Astrocyte (in vitro differentiated cells and primary cell): Measurements from ENCODE around the gene USP47. TPM values are rescaled to one million over a fixed set of nuclear protein-coding genes. Genes with fewer than 3 reads are reported as not detected.

Source experiments
- DNase-seq: peaks from one replicate; pipeline ENCODE4 v3.0.0-alpha.2; 2010; ENCODE audit warnings: low read depth
- FAIRE-seq: peaks from 2 replicates; lab custom pipeline; 2011; peaks lifted over from hg19 to GRCh38; lab: Jason Lieb, UNC
- H2AFZ ChIP-seq: 2 replicates; pipeline ENCODE4 v1.6.0; 2012; ENCODE audit warnings: low read depth, low read length, inconsistent platforms
- H3K27ac ChIP-seq: 2 replicates; pipeline ENCODE4 v1.5.1; 2011; ENCODE audit warnings: low read depth, low read length, inconsistent platforms
- H3K27me3 ChIP-seq: 2 replicates; pipeline ENCODE4 v1.6.0; 2011; ENCODE audit warnings: low read length, inconsistent platforms; ENCODE audit not compliant: insufficient read depth
- H3K36me3 ChIP-seq: 2 replicates; pipeline ENCODE4 v1.5.1; 2011; ENCODE audit warnings: low read length, inconsistent platforms; ENCODE audit not compliant: insufficient read depth
- H3K4me1 ChIP-seq: 2 replicates; pipeline ENCODE4 v1.5.1; 2011; ENCODE audit warnings: low read length, inconsistent platforms; ENCODE audit not compliant: insufficient read depth
- H3K4me2 ChIP-seq: 2 replicates; pipeline ENCODE4 v1.6.0; 2012; ENCODE audit warnings: low read length, inconsistent platforms
- H3K4me3 ChIP-seq: 2 replicates; pipeline ENCODE4 v1.5.1; 2011; ENCODE audit warnings: low read depth, mild to moderate bottlenecking, low read length, inconsistent platforms; ENCODE audit not compliant: insufficient read depth
- H3K79me2 ChIP-seq: 2 replicates; pipeline ENCODE4 v1.6.0; 2012; ENCODE audit warnings: mild to moderate bottlenecking, low read length, inconsistent platforms; ENCODE audit not compliant: insufficient read depth
- H3K9ac ChIP-seq: 2 replicates; pipeline ENCODE4 v1.6.0; 2012; ENCODE audit warnings: mild to moderate bottlenecking, low read length, inconsistent platforms
- H3K9me3 ChIP-seq: 2 replicates; pipeline ENCODE4 v1.5.1; 2012; ENCODE audit warnings: low read depth, mild to moderate bottlenecking, low read length, inconsistent platforms; ENCODE audit not compliant: insufficient read depth
- H4K20me1 ChIP-seq: 2 replicates; pipeline ENCODE4 v1.6.0; 2012; ENCODE audit warnings: low read length, inconsistent platforms; ENCODE audit not compliant: insufficient read depth
- H3K27ac Mint-ChIP-seq: one replicate; pipeline ENCODE4 v1.8.0; 2021; ENCODE audit warnings: mild to moderate bottlenecking, mixed read lengths; ENCODE audit not compliant: unreplicated experiment
- H3K27me3 Mint-ChIP-seq: one replicate; pipeline ENCODE4 v1.8.0; 2021; ENCODE audit warnings: low read depth, mixed read lengths; ENCODE audit not compliant: unreplicated experiment
- H3K36me3 Mint-ChIP-seq: one replicate; pipeline ENCODE4 v1.8.0; 2021; ENCODE audit warnings: low read depth, mixed read lengths; ENCODE audit not compliant: unreplicated experiment
- H3K4me1 Mint-ChIP-seq: one replicate; pipeline ENCODE4 v1.8.0; 2021; ENCODE audit warnings: low read depth, mixed read lengths; ENCODE audit not compliant: unreplicated experiment
- H3K4me3 Mint-ChIP-seq: one replicate; pipeline ENCODE4 v1.8.0; 2021; ENCODE audit warnings: mild to moderate bottlenecking, moderate library complexity, mixed read lengths; ENCODE audit not compliant: unreplicated experiment
- H3K9me3 Mint-ChIP-seq: one replicate; pipeline ENCODE4 v1.8.0; 2021; ENCODE audit warnings: mild to moderate bottlenecking, mixed read lengths; ENCODE audit not compliant: unreplicated experiment
- EZH2 ChIP-seq: IDR thresholded peaks from 2 replicates; pipeline ENCODE4 v1.6.1; 2012; ENCODE audit warnings: mild to moderate bottlenecking, low read length, inconsistent platforms; ENCODE audit not compliant: insufficient read depth
- total RNA-seq: library from RNA; stranded (reverse); gene quantifications from 2 replicates; pipeline ENCODE4 v1.2.1, GENCODE V29; 2021
- TF ChIP-seq, protein P1 (sequence below): IDR thresholded peaks from 2 replicates; pipeline ENCODE4 v1.5.1; 2011; ENCODE audit warnings: low read depth, mild to moderate bottlenecking, inconsistent platforms, low read length, moderate library complexity; ENCODE audit not compliant: insufficient read depth

USP47 gene
- total RNA-seq, 1 donor from 2014 or later, result 49.5 TPM

DNA sequence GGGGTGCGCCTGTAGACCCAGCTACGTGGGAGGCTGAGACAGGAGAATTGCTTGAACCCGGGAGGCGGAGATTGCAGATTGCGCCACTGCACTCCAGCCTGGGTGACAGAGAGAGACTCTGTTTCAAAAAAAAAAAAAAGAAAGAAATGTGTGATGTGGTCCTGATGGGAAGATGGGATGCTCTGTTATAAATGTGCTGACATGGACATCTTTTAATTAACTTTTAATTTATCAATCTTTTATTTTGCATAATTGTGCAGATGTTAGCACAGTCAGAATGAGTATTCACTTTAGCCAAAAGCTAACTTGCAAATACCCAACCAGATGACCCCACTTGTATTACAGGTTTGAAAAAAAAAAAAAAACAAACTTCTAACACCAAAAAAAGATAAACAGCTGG, 23.8 kb upstream of the USP47 start:
- no peaks in the 10 kb centered on the region for H3K79me2 ChIP-seq
- H3K9ac ChIP-seq, result no peak overlapping the region
- no peaks in the 10 kb centered on the region for H3K27me3 Mint-ChIP-seq
- no peak overlapping the region for H2AFZ ChIP-seq
- no peak overlapping the region for H3K27ac Mint-ChIP-seq
- no peak overlapping the region for H3K4me3 Mint-ChIP-seq
- H4K20me1 ChIP-seq, result no peaks in the 10 kb centered on the region
- H3K27ac ChIP-seq, result no peak overlapping the region
- DNase-seq (no peak), FAIRE-seq (no peak)
- H3K4me3 ChIP-seq, result no peak overlapping the region
- H3K4me1 Mint-ChIP-seq, result peaks cover 10% of the 10 kb centered on the region
- H3K9me3 Mint-ChIP-seq, result no peaks in the 10 kb centered on the region
- H3K4me2 ChIP-seq, result no peak overlapping the region
- peaks cover 7% of the 10 kb centered on the region for H3K4me1 ChIP-seq
- H3K27me3 ChIP-seq, result no peaks in the 10 kb centered on the region
- H3K36me3 ChIP-seq, result no peaks in the 10 kb centered on the region
- H3K9me3 ChIP-seq, result no peaks in the 10 kb centered on the region
- TF ChIP-seq EZH2, result no peak
- TF ChIP-seq, protein P1, sequence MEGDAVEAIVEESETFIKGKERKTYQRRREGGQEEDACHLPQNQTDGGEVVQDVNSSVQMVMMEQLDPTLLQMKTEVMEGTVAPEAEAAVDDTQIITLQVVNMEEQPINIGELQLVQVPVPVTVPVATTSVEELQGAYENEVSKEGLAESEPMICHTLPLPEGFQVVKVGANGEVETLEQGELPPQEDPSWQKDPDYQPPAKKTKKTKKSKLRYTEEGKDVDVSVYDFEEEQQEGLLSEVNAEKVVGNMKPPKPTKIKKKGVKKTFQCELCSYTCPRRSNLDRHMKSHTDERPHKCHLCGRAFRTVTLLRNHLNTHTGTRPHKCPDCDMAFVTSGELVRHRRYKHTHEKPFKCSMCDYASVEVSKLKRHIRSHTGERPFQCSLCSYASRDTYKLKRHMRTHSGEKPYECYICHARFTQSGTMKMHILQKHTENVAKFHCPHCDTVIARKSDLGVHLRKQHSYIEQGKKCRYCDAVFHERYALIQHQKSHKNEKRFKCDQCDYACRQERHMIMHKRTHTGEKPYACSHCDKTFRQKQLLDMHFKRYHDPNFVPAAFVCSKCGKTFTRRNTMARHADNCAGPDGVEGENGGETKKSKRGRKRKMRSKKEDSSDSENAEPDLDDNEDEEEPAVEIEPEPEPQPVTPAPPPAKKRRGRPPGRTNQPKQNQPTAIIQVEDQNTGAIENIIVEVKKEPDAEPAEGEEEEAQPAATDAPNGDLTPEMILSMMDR, result no peak
- no peaks in the 10 kb centered on the region for H3K36me3 Mint-ChIP-seq

DNA sequence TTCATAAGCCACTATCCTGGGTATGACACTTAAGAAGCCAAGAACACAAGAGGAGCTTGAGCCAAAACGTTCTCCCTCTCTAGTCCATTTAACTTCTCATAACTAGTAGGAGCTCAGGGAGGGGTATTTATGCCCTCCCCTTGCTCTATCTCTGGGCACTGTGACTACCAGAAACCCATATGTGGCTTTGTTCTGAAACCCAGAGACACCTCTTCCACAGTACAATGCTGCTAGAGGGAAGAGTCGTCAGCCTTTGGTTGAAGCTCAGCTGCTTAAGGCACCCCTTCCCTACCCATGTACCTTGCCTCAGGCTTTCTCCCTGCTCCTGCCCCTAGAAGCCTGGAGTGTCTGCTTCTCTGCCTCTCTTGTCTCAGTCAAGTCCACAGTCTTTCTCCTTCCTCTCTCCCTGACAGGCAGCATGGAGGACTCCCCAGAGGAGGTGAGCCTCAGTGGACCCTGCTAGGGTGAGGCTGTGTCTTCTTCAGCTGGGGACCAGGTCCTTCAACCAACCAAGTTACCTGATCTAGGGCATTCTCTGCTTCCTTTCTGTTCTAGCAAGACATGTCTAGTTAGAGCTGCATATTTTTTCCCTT, 23.1 kb upstream of the USP47 start:
- Histone ChIP-seq H3K9me3 (no peaks in the 10 kb centered on the region), H3K79me2 (no peaks in the 10 kb centered on the region), H3K36me3 (no peaks in the 10 kb centered on the region), H3K4me3 (no peak overlapping the region), H2AFZ (no peak overlapping the region), H3K4me1 (peaks cover under 1% of the 10 kb centered on the region), H3K27me3 (no peaks in the 10 kb centered on the region), H3K9ac (no peak overlapping the region), H3K27ac (no peak overlapping the region), H3K4me2 (no peak overlapping the region), H4K20me1 (no peaks in the 10 kb centered on the region)
- DNase-seq (no peak), FAIRE-seq (no peak)
- TF ChIP-seq EZH2, result no peak
- TF ChIP-seq, protein P1, result no peak
- Mint-ChIP-seq H3K27me3 (no peaks in the 10 kb centered on the region), H3K4me1 (peaks cover 5% of the 10 kb centered on the region), H3K9me3 (no peaks in the 10 kb centered on the region), H3K36me3 (no peaks in the 10 kb centered on the region), H3K4me3 (no peak overlapping the region), H3K27ac (no peak overlapping the region)

DNA sequence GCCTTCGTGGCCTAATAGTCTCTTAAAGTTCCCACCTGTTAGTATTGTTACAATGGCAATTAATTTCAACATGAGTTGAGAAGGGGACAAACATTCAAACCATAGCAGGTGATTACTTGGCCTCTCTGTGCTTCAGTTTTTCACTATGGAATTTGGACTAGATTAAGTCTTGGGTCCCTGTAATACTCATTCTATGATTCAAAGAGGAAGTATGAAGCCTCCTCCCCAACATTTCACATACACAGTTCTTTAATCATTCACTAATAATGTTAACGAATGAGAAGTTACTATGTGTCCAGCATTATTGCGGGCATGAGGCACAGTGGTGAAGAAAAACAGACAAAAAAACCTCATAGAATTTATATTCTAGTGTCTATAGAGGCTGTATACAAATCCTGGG, 19.9 kb upstream of the USP47 start:
- Mint-ChIP-seq H3K4me3 (no peak overlapping the region), H3K36me3 (no peaks in the 10 kb centered on the region), H3K4me1 (no peaks in the 10 kb centered on the region), H3K27ac (no peak overlapping the region), H3K27me3 (no peaks in the 10 kb centered on the region), H3K9me3 (peaks cover 5% of the 10 kb centered on the region)
- Histone ChIP-seq H4K20me1 (no peaks in the 10 kb centered on the region), H3K4me1 (no peaks in the 10 kb centered on the region), H3K4me3 (no peak overlapping the region), H3K79me2 (no peaks in the 10 kb centered on the region), H3K27me3 (no peaks in the 10 kb centered on the region), H3K36me3 (no peaks in the 10 kb centered on the region), H3K4me2 (no peak overlapping the region), H3K27ac (no peak overlapping the region), H3K9ac (no peak overlapping the region), H2AFZ (no peak overlapping the region), H3K9me3 (peaks cover 2% of the 10 kb centered on the region)
- no peak for TF ChIP-seq EZH2
- TF ChIP-seq, protein P1, result no peak
- DNase-seq (no peak), FAIRE-seq (no peak)
